ENCODE measurements around the gene CCDC40.

Gene CCDC40

DNA sequence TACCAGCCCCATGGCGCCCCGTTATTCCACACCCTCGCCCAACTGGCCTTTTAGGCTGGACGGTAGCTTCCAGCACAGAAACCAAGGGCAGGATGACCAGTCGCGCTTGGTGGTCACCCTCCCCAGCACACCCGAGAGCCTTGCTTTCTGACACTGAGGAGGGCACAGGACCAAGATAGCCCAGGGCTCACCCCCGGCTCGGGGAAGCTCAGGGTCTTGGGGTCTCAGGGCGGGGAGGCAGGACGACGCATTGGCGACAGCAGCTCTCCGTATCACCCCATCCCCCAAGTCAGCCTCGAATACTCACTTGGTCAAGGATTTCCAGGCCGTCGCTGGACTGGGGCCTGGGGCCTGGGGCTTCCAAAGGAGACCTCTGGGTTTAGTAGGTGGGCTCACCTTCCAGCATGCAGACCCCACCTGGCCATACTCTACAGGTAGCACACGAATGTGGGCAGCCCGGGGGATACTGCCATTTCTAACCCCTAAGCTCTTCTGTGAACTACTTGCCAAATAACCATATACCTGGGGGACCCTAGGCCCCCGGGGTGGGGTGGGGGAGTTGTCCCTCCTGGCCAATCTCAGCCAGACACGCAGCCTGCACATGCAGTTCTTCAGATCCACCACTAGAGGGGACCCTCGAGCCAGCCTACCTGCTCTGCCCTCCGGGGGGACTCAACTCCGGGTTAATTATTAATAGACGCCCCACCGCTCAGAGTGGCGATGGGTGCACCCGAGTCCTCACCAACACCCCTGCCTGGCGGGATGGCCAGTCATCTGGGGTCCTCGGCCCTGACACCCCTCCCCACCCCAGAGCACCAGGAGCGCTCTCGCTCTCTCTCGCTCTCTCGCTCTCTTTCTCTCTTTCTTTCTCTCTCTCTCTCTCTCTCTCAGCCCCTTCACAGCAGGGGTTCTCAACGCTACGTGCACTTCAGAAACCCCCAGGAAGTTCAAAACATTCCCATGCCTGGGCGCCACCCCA, 30.8 kb upstream of the CCDC40 start:
- peaks cover 16 to 85% of the 10 kb centered on the region in 2 donors for H3K36me3 ChIP-seq (replicated peaks in 1 of 2; ENCODE audit: control insufficient read depth in 2 of 2, insufficient read depth in 2 of 2, low read length in 2 of 2)
- H2BK12ac ChIP-seq (ENCODE audit: low read length), result no peak overlapping the region
- H3K4me2 ChIP-seq (ENCODE audit: insufficient read depth, low read length, poor library complexity, severe bottlenecking), result peak overlapping the region; percentile 36
- no peak overlapping the region for H3K14ac ChIP-seq (ENCODE audit: low read length)
- peak overlapping the region; percentile 59 for H3K18ac ChIP-seq (ENCODE audit: low read length)
- H3K4me1 ChIP-seq (ENCODE audit: control insufficient read depth in 2 of 2, insufficient read depth in 1 of 2, low read depth in 1 of 2, low read length in 2 of 2), result no peaks in the 10 kb centered on the region
- no peak overlapping the region for H2AFZ ChIP-seq (ENCODE audit: low read length)
- no peak overlapping the region for H3K4ac ChIP-seq (ENCODE audit: low read length)
- no peaks in the 10 kb centered on the region for H3K27me3 ChIP-seq (ENCODE audit: control insufficient read depth in 3 of 3, insufficient read depth in 3 of 3, low read depth in 1 of 3, low read length in 3 of 3)
- H3K9ac ChIP-seq (ENCODE audit: low read depth, low read length, poor library complexity), result peak overlapping the region; percentile 70
- H2AK5ac ChIP-seq (ENCODE audit: low read depth, low read length), result peak overlapping the region; percentile 68
- no peak overlapping the region for H3K4me3 ChIP-seq (ENCODE audit: low read length in 2 of 2)
- peak; percentile 56 for DNase-seq (ENCODE audit: low spot score)
- no peak overlapping the region for H3K27ac ChIP-seq (replicated peaks; ENCODE audit: low read length)
- H2BK5ac ChIP-seq (ENCODE audit: low read length), result no peak overlapping the region
- peaks cover 5% of the 10 kb centered on the region for H3K79me1 ChIP-seq (ENCODE audit: low read depth, low read length)
- no peak overlapping the region for H2BK15ac ChIP-seq (ENCODE audit: low read length)
- whole genome bisulfite sequencing, 2 donors (ENCODE audit: extremely low coverage in 2 of 2, insufficient read length in 2 of 2, insufficient replicate concordance in 1 of 2), result no CpG with 5 or more reads among the region's 37 CpGs
- no peak overlapping the region for H4K91ac ChIP-seq (ENCODE audit: low read depth, low read length, poor library complexity)
- peak overlapping the region; percentile 44 for H3K23ac ChIP-seq (ENCODE audit: low read depth, low read length, poor library complexity)
- no peak overlapping the region for H2BK120ac ChIP-seq (ENCODE audit: low read depth, low read length)
- no peak overlapping the region for H4K8ac ChIP-seq (ENCODE audit: low read depth, low read length)
- peaks cover 0 to 5% of the 10 kb centered on the region in 2 donors for H3K9me3 ChIP-seq (replicated peaks in 1 of 2; ENCODE audit: control insufficient read depth in 2 of 2, insufficient read depth in 1 of 2, low read depth in 1 of 2, low read length in 2 of 2)

DNA sequence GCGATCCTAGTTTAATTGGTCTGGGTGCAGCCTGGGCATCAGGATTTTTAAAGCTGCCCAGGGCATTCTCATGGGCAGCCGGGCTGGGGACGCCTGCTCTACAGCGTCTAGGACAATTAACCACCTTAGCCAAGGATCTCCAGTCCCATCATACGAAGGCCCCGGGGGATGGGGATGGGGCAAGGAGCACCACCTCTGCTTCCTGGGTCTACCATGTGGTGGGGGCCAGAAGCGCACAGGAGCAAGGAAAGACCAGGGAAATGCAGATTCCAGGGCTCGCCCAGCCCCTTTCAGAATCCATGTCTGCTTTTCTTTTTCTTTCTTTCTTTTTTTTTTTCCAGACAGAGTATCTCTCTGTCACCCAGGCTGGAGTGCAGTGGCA, 30.1 kb upstream of the CCDC40 start:
- H3K9me3 ChIP-seq (replicated peaks in 1 of 2; ENCODE audit: control insufficient read depth in 2 of 2, insufficient read depth in 1 of 2, low read depth in 1 of 2, low read length in 2 of 2), result no peaks in the 10 kb centered on the region
- H3K14ac ChIP-seq (ENCODE audit: low read length), result no peak overlapping the region
- no peak overlapping the region for H2BK5ac ChIP-seq (ENCODE audit: low read length)
- H3K27ac ChIP-seq (replicated peaks; ENCODE audit: low read length), result no peak overlapping the region
- no peak overlapping the region for H3K18ac ChIP-seq (ENCODE audit: low read length)
- no peak overlapping the region for H4K91ac ChIP-seq (ENCODE audit: low read depth, low read length, poor library complexity)
- no peak overlapping the region for H4K8ac ChIP-seq (ENCODE audit: low read depth, low read length)
- H2AFZ ChIP-seq (ENCODE audit: low read length), result no peak overlapping the region
- H2BK15ac ChIP-seq (ENCODE audit: low read length), result no peak overlapping the region
- no peak for DNase-seq (ENCODE audit: low spot score)
- H2BK120ac ChIP-seq (ENCODE audit: low read depth, low read length), result no peak overlapping the region
- H3K4me2 ChIP-seq (ENCODE audit: insufficient read depth, low read length, poor library complexity, severe bottlenecking), result no peak overlapping the region
- H3K4ac ChIP-seq (ENCODE audit: low read length), result no peak overlapping the region
- H3K36me3 ChIP-seq (replicated peaks in 1 of 2; ENCODE audit: control insufficient read depth in 2 of 2, insufficient read depth in 2 of 2, low read length in 2 of 2), result peaks cover 11 to 85% of the 10 kb centered on the region in 2 donors
- H3K4me1 ChIP-seq (ENCODE audit: control insufficient read depth in 2 of 2, insufficient read depth in 1 of 2, low read depth in 1 of 2, low read length in 2 of 2), result no peaks in the 10 kb centered on the region
- no peaks in the 10 kb centered on the region for H3K27me3 ChIP-seq (ENCODE audit: control insufficient read depth in 3 of 3, insufficient read depth in 3 of 3, low read depth in 1 of 3, low read length in 3 of 3)
- H3K79me1 ChIP-seq (ENCODE audit: low read depth, low read length), result peaks cover 5% of the 10 kb centered on the region
- no peak overlapping the region for H3K9ac ChIP-seq (ENCODE audit: low read depth, low read length, poor library complexity)
- H2BK12ac ChIP-seq (ENCODE audit: low read length), result no peak overlapping the region
- no peak overlapping the region for H2AK5ac ChIP-seq (ENCODE audit: low read depth, low read length)
- WGBS, 2 donors (ENCODE audit: extremely low coverage in 2 of 2, insufficient read length in 2 of 2, insufficient replicate concordance in 1 of 2), result no CpG with 5 or more reads among the region's 8 CpGs
- H3K4me3 ChIP-seq (ENCODE audit: low read length in 2 of 2), result no peak overlapping the region
- no peak overlapping the region for H3K23ac ChIP-seq (ENCODE audit: low read depth, low read length, poor library complexity)

DNA sequence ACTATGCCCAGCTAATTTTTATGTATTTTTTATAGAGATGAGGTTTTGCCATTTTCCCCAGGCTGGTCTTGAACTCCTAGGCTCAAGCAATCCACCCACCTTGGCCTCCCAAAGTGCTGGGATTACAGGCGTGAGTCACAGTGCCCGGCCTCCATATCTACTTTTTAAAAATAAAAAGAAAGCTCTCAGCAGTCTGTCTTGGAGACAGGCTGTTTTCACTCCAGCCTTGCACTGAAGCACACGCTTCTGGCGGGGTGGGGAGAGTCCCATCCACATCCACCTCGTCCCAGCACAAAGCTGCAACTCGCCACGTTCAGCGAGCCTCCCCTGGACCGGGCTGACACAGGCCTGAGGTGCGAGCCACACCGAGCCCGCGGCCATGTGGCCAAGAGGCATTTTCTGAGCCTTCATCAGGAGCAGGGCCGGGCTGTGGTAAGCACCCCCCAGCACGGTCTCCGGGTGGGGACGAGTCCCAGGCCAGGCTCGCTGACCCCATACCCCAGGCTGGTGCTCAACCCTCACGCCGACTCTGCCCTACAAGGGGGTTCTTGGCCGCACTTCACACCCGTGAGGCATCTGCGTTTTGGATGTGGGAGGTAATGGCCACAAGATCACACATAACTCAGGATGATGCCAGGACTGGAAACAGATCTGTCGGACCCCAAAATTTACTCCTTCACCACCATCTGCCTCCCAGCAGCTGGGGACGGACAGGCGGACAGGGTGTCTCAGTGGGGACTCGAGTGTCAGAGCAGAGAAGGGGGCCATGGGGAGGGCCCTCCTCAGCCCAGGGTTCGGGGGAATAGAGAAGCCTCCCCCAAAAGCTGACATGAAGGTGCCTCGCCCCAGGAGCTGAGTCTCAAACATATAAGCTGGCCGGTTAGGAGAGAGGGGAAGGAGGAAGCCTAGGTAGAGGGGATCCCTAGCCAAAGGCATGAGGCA, 29.4 kb upstream of the CCDC40 start:
- Histone ChIP-seq H3K4me2 (ENCODE audit: insufficient read depth, low read length, poor library complexity, severe bottlenecking) (no peak overlapping the region), H2BK15ac (ENCODE audit: low read length) (no peak overlapping the region), H3K14ac (ENCODE audit: low read length) (no peak overlapping the region), H3K4ac (ENCODE audit: low read length) (no peak overlapping the region), H3K9me3 (replicated peaks in 1 of 2; ENCODE audit: control insufficient read depth in 2 of 2, insufficient read depth in 1 of 2, low read depth in 1 of 2, low read length in 2 of 2) (no peaks in the 10 kb centered on the region), H3K27me3 (ENCODE audit: control insufficient read depth in 3 of 3, insufficient read depth in 3 of 3, low read depth in 1 of 3, low read length in 3 of 3) (no peaks in the 10 kb centered on the region), H3K36me3 (replicated peaks in 1 of 2; ENCODE audit: control insufficient read depth in 2 of 2, insufficient read depth in 2 of 2, low read length in 2 of 2) (peaks cover 13 to 86% of the 10 kb centered on the region in 2 donors), H2BK12ac (ENCODE audit: low read length) (no peak overlapping the region), H3K4me3 (ENCODE audit: low read length in 2 of 2) (no peak overlapping the region), H2BK5ac (ENCODE audit: low read length) (no peak overlapping the region), H4K91ac (ENCODE audit: low read depth, low read length, poor library complexity) (no peak overlapping the region), H3K4me1 (ENCODE audit: control insufficient read depth in 2 of 2, insufficient read depth in 1 of 2, low read depth in 1 of 2, low read length in 2 of 2) (no peaks in the 10 kb centered on the region), H2AK5ac (ENCODE audit: low read depth, low read length) (peak overlapping the region; percentile 47), H3K9ac (ENCODE audit: low read depth, low read length, poor library complexity) (no peak overlapping the region), H2AFZ (ENCODE audit: low read length) (no peak overlapping the region), H2BK120ac (ENCODE audit: low read depth, low read length) (no peak overlapping the region), H4K8ac (ENCODE audit: low read depth, low read length) (no peak overlapping the region), H3K79me1 (ENCODE audit: low read depth, low read length) (peaks cover 5% of the 10 kb centered on the region), H3K23ac (ENCODE audit: low read depth, low read length, poor library complexity) (peak overlapping the region; percentile 32), H3K18ac (ENCODE audit: low read length) (no peak overlapping the region), H3K27ac (replicated peaks; ENCODE audit: low read length) (no peak overlapping the region)
- no peak for DNase-seq (ENCODE audit: low spot score)
- WGBS, 2 donors (ENCODE audit: extremely low coverage in 2 of 2, insufficient read length in 2 of 2, insufficient replicate concordance in 1 of 2), result no CpG with 5 or more reads among the region's 30 CpGs

Data from neuronal stem cell (in vitro differentiated cells).